OCI-LY3 (cell line): ENCODE results near the gene TMEM69.

ENCODE experiments used
- CTCF ChIP-seq: fragments of 200-600, 300-600 bp; sonication (generic); IDR thresholded peaks from 2 replicates; pipeline ENCODE4 v1.5.1; 2014; ENCODE audit warnings: antibody characterized with exemption, low read length, low read depth
- EZH2phosphoT487 ChIP-seq: fragments of 200-600 bp; shearing (Covaris generic); IDR thresholded peaks from 2 replicates; pipeline ENCODE4 v1.6.1; 2018; ENCODE audit warnings: antibody characterized with exemption, mixed run types, low read depth

GRCh38 chr1:45694823-45695222 is 6.8 kb downstream of the TMEM69 start:
- TF ChIP-seq CTCF (no peak), EZH2phosphoT487 (no peak)
